SK-N-SH (cell line): Measurements from ENCODE around the gene LLGL1.

Source experiments
- CTCF ChIP-seq: fragments of 200-600 bp; sonication (generic); IDR thresholded peaks from 2 replicates; pipeline ENCODE4 v1.6.1; 2017; ENCODE audit warnings: antibody characterized with exemption, mild to moderate bottlenecking, moderate library complexity
- ELF1 ChIP-seq: IDR thresholded peaks from 2 replicates; pipeline ENCODE4 v1.4.0; 2012
- FOXM1 ChIP-seq: IDR thresholded peaks from 2 replicates; pipeline ENCODE4 v1.4.0; 2012; ENCODE audit warnings: low read depth, mild to moderate bottlenecking
- MAX ChIP-seq: IDR thresholded peaks from 2 replicates; pipeline ENCODE4 v1.4.0; 2012; ENCODE audit warnings: low read depth
- POLR2AphosphoS5 ChIP-seq: IDR thresholded peaks from 2 replicates; pipeline ENCODE4 v1.6.1; 2012; ENCODE audit warnings: low read depth, low read length
- REST ChIP-seq: IDR thresholded peaks from 2 replicates; pipeline ENCODE4 v1.6.1; 2012; ENCODE audit warnings: mild to moderate bottlenecking, low read depth, low read length, moderate library complexity
- SMC3 ChIP-seq: IDR thresholded peaks from 2 replicates; pipeline ENCODE4 v1.6.1; 2012; ENCODE audit warnings: low read depth, low read length, improper control_type of control experiment
- USF2 ChIP-seq: fragments of 150-350 bp; IDR thresholded peaks from 2 replicates; pipeline ENCODE4 v1.6.1; 2017; ENCODE audit warnings: antibody characterized with exemption, low read length, low read depth, borderline replicate concordance
- ZBTB33 ChIP-seq: IDR thresholded peaks from 2 replicates; pipeline ENCODE4 v1.4.0; 2012; ENCODE audit warnings: low read depth, borderline replicate concordance

GRCh38 chr17:18187821-18188761 is 37.3 kb upstream of the LLGL1 start:
- no peak for TF ChIP-seq FOXM1
- TF ChIP-seq ZBTB33, result peak; percentile 60; the same call in 1 of the 2 replicates
- no peak for TF ChIP-seq CTCF
- TF ChIP-seq ELF1, result no peak
- TF ChIP-seq MAX, result peak; percentile 92
- no peak for TF ChIP-seq USF2
- TF ChIP-seq SMC3, result no peak
- no peak for TF ChIP-seq REST
- peak; percentile 39; the same call in 1 of the 2 replicates for TF ChIP-seq POLR2AphosphoS5
